GM13977 (cell line): ENCODE results near the gene COLGALT1.

Experiments
- DNase-seq: peaks from one replicate; pipeline ENCODE4 v3.0.0; 2012; ENCODE audit warnings: low spot score
- in situ Hi-C: fragments of 300-500 bp; cut with MboI; formaldehyde crosslinking; loops from one replicate; pipeline ENCODE4 v1.12.0; 2022; ENCODE audit warnings: low sequenced_read_pairs, low pct_unique_long_range_greater_than_20kb, mixed read lengths, inconsistent platforms; ENCODE audit not compliant: unreplicated experiment
- TF ChIP-seq, protein P1 (sequence below): IDR thresholded peaks from 2 replicates; pipeline ENCODE4 v1.5.1; 2012; ENCODE audit warnings: mild to moderate bottlenecking, control low read depth; ENCODE audit not compliant: insufficient read depth; ENCODE audit errors: extremely low read depth, missing control alignments

COLGALT1 gene

DNA sequence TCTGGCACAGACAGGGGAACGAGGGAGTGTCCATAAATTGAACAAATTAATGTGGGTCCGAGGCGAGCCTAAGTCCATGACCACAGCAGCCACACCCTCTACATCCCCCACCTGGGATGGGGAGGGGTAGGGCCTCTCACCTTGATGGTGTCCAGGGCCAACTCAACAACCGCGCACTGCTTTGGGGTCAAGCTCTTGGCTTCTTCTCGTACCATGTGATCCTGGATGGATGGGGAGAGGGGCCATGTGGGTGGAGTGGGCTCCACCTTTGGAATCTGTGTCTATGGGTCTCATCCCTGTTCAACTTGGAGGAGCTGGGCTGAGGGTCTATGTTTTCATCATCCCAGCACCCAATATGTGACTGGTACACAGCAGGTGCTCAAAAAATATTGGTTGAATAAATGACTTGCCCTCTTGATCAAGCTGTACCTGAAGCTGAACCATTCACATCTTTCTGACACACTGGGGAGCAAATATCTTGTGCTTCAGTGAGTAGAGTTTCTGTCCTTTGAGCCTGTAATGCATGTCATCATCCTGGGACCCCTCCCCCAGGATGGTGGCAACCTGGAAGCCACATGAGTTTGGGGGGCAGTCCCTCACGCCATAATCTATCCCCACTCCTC lies 62.9 kb downstream of the COLGALT1 start:
- TF ChIP-seq, protein P1, sequence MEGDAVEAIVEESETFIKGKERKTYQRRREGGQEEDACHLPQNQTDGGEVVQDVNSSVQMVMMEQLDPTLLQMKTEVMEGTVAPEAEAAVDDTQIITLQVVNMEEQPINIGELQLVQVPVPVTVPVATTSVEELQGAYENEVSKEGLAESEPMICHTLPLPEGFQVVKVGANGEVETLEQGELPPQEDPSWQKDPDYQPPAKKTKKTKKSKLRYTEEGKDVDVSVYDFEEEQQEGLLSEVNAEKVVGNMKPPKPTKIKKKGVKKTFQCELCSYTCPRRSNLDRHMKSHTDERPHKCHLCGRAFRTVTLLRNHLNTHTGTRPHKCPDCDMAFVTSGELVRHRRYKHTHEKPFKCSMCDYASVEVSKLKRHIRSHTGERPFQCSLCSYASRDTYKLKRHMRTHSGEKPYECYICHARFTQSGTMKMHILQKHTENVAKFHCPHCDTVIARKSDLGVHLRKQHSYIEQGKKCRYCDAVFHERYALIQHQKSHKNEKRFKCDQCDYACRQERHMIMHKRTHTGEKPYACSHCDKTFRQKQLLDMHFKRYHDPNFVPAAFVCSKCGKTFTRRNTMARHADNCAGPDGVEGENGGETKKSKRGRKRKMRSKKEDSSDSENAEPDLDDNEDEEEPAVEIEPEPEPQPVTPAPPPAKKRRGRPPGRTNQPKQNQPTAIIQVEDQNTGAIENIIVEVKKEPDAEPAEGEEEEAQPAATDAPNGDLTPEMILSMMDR, result no peak
- in situ Hi-C loops, result no loop called here
- DNase-seq, result no peak

DNA sequence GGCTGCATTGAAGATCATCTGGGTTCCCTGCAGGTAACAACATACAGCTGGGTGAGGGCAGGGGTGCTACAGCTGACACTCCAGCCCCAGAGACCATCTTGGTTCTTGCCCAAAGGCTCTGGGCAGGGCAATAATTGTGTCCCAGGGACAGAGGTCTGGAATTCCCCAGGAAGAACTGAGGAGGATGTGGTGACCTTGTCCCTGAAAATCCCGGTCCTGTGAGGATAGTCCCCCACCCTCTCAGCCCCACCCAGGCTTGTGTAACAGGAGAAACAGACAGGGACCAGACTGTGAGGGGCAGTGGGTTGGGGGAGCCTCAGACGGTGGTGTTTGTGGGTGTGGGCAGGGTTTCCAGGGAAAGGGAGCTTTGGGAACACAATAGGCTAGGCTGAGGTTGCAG lies 63.5 kb downstream of the COLGALT1 start:
- TF ChIP-seq, protein P1, result no peak
- no peak for DNase-seq
- in situ Hi-C loops, result no loop called here

DNA sequence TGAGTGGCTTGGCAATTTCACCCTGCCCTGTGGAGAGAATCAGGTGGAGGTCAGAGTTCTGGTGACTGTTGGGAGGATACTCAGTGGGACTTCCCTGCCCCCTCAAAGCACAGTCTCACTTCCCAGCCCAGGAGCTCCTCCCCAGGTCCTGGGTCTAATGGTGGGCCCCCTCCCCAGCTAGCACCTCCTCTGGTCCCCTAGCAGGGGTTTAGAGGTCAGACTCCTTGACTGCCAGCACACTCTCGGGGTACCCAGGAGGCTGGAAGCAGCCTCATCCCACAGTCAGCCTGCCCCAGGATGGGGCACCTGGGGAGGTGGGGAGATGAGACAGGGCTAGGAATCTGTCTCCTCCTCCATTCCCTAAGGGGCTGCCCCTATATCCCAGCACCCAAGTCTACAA lies 65.2 kb downstream of the COLGALT1 start:
- TF ChIP-seq, protein P1, result no peak
- in situ Hi-C loops, result no loop called here
- DNase-seq, result no peak

DNA sequence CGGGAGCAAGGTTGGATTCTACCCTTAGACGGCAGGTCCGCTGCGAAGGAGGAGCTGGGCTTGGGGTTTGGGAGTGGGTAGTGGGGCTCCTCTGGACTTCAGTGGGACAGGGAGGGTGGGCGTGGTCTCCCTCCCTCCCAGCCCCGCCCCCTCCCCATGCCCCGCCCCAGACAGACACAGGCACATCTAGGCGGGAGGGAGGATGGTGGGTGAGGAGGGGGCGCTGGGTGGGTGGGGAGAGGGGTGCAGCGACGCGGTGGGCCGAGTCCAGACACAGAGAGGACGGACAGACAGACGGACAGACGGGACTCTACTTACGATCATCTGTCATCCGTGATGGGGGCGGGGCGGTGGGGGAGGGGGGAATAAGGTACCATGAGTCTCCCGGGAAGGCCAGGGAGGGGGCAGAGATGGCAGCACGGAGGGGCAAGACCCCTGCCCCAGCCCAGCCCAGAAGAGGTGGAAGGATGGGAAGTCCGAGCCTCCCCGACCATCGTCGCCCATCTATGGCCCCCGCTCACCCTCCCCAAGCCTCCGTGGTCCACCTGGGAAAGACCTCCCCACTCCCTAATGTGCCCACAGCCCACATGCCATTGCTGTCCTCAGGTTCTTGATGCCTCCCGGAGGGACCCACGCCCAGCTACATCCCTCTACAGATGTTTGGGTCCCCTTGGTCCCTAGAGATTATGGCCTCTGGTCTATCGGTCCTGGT lies 67.9 kb downstream of the COLGALT1 start:
- no peak for DNase-seq
- in situ Hi-C loops, result no loop called here
- TF ChIP-seq, protein P1, result no peak

DNA sequence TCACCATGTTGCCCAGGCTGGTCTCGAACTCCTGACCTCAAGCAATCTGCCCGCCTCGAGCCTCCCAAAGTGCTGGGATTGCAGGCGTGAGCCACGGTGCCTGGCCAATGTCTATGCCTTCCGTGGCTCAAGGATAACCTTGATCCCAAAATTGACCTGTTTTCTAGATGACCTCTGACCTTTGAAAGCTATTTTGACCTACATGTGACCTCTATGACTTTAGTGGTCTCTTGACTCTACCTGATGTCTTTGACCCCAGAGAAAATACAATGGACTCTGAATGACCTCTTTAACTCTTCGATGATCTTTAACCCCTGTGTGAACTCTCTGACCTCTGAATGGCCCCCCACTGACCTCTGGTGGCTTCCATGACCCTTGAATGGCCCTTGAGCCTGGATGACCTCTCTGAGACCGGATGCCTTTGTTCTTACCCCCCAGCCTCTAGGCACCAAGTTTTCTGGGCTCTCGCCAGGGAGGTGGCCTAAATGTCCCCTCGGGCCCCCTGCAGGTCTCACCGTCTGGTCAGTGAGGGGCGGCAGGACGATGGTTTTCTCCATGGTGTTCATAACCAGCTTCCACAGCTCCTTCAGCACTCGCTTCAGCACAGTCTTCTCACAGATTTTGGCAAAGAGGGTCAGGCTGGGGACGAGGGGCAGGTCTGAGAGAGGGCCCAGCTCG lies 69.0 kb downstream of the COLGALT1 start:
- TF ChIP-seq, protein P1, result no peak
- no peak for DNase-seq
- in situ Hi-C loops, result no loop called here

DNA sequence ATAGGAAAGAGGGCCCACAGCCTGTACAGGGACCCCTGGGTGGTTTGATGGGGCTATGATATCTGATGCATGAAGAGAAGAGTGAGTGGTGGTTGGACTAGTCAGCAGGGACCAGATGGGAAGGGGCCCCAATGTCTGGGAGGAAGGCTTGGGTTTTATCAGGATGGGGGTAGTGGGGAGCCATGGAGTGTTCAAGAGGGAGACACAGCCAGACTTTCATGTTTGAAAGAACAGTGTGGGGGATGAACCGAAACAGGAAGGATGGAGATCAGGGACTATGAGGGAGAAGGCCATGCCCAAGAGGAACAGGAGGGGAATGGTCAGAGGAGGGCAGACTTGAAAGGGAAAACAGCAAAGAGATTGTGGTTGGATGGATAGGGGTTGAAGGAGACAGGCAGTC lies 69.6 kb downstream of the COLGALT1 start:
- no peak for DNase-seq
- in situ Hi-C loops, result no loop called here
- TF ChIP-seq, protein P1, result no peak
